Lung (tissue), 12 donors: Measurements from ENCODE around the gene PIGP. TPM values are rescaled to one million over a fixed set of nuclear protein-coding genes. Genes with fewer than 3 reads are reported as not detected.
A peak's percentile ranks its signal among the peaks of the same experiment; 100 is the strongest.

Experiments used
- ATAC-seq: fragments of 200-7000 bp; cut with Tn5 transposase; one replicate; pipeline ENCODE4 v1.9.1; 2020; ENCODE audit warnings: moderate number of reproducible peaks; ENCODE audit not compliant: insufficient read depth, low FRiP score
- DNase-seq, 3 donors: peaks; one replicate each; pipeline ENCODE4 v3.0.0-alpha.2; 2013 to 2017
- H3K27ac ChIP-seq, 2 donors: one replicate each; pipeline ENCODE4 v1.5.1; 2013; ENCODE audit warnings: mild to moderate bottlenecking in 2 of 2, moderate library complexity in 2 of 2, control low read depth in 1 of 2, inconsistent platforms in 1 of 2, low read depth in 1 of 2, low read length in 1 of 2
- H3K27me3 ChIP-seq, 3 donors: one replicate each; pipeline ENCODE4 v1.5.1; 2013; ENCODE audit warnings: low read length in 2 of 3; ENCODE audit not compliant: control insufficient read depth in 3 of 3, insufficient read depth in 3 of 3
- H3K36me3 ChIP-seq, 4 donors: one replicate each; pipeline ENCODE4 v1.5.1; 2013; ENCODE audit warnings: low read length in 4 of 4, mild to moderate bottlenecking in 1 of 4, moderate library complexity in 1 of 4; ENCODE audit not compliant: control insufficient read depth in 4 of 4, insufficient read depth in 4 of 4
- H3K4me1 ChIP-seq, 5 donors: one replicate each; pipeline ENCODE4 v1.5.1; 2013; ENCODE audit warnings: low read length in 5 of 5, mild to moderate bottlenecking in 2 of 5, moderate library complexity in 1 of 5; ENCODE audit not compliant: control insufficient read depth in 5 of 5, insufficient read depth in 5 of 5
- H3K4me3 ChIP-seq: one replicate; pipeline ENCODE4 v1.5.1; 2013; ENCODE audit warnings: mild to moderate bottlenecking, control low read depth, moderate library complexity
- H3K9ac ChIP-seq, 2 donors: one replicate each; pipeline ENCODE4 v1.5.1; 2013; ENCODE audit warnings: low read length in 2 of 2, control low read depth in 1 of 2; ENCODE audit not compliant: insufficient read depth in 1 of 2
- H3K9me3 ChIP-seq, 4 donors: one replicate each; pipeline ENCODE4 v1.5.1; 2013; ENCODE audit warnings: low read length in 3 of 4, mild to moderate bottlenecking in 1 of 4, moderate library complexity in 1 of 4; ENCODE audit not compliant: control insufficient read depth in 4 of 4, insufficient read depth in 3 of 4
- WGBS, 2 donors: extraction: QIAGEN DNeasy Blood & Tissue Kit; methylation state at CpG; one replicate each; pipeline ENCODE4 v1.1.7; 2013; 5-methylcytosine and 5-hydroxymethylcytosine counted together
- polyA plus RNA-seq, 2 donors: library from polyadenylated mRNA; stranded (reverse); fragments of 200-250 nt; gene quantifications; one replicate each; pipeline ENCODE4 v1.2.1, GENCODE V29; 2013
- total RNA-seq, 2 donors: library from RNA; depleted of rRNA in 1 of 2; stranded (reverse); fragments of >200 nt in 1 of 2; gene quantifications; one replicate each; pipeline ENCODE4 v1.2.1, GENCODE V29; 2014 to 2021
- TF ChIP-seq, protein P1 (sequence below): IDR thresholded peaks from 2 replicates; pipeline ENCODE4 v1.5.1; 2012; ENCODE audit warnings: mild to moderate bottlenecking; ENCODE audit errors: control extremely low read depth, extremely low read depth
- donor health status: control.
- donor health status: control.
- donor health status: Bipolar disorder and iron deficiency.
- donor health status: healthy.
- donor health status: DM: yes; HTN: yes; CAD: no.

PIGP gene
- total and polyA plus RNA-seq, 4 donors = 18.6 to 30.6 (median 24.1) TPM

DNA sequence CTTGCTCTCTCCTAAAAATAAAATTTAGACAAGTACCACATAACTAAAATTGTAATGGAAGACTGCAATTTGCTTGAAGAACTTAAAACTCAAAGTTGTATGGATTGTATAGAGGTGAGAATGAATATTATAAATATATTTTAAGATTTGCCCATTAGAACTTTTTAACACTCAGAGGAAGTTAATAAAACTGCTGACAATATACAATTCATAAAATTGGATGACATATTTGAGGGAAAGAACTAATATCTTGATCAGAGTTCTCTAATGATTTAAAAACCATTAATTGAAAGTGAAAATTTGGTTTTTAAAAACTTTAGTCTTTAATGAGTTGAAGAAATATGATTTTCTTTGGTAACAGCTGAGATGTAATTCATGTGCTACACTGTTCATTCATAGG lies 21.1 kb upstream of the PIGP start:
- no peaks in the 10 kb centered on the region for H3K27me3 ChIP-seq
- TF ChIP-seq, protein P1, sequence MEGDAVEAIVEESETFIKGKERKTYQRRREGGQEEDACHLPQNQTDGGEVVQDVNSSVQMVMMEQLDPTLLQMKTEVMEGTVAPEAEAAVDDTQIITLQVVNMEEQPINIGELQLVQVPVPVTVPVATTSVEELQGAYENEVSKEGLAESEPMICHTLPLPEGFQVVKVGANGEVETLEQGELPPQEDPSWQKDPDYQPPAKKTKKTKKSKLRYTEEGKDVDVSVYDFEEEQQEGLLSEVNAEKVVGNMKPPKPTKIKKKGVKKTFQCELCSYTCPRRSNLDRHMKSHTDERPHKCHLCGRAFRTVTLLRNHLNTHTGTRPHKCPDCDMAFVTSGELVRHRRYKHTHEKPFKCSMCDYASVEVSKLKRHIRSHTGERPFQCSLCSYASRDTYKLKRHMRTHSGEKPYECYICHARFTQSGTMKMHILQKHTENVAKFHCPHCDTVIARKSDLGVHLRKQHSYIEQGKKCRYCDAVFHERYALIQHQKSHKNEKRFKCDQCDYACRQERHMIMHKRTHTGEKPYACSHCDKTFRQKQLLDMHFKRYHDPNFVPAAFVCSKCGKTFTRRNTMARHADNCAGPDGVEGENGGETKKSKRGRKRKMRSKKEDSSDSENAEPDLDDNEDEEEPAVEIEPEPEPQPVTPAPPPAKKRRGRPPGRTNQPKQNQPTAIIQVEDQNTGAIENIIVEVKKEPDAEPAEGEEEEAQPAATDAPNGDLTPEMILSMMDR = no peak
- H3K4me3 ChIP-seq = no peak overlapping the region
- H3K9ac ChIP-seq = no peak overlapping the region
- H3K9me3 ChIP-seq = no peaks in the 10 kb centered on the region
- DNase-seq (no peak), ATAC-seq (no peak)
- no peak overlapping the region for H3K27ac ChIP-seq
- no peaks in the 10 kb centered on the region for H3K4me1 ChIP-seq
- peaks cover 7 to 26% (median 15%) of the 10 kb centered on the region in 4 donors for H3K36me3 ChIP-seq

- WGBS, 2 donors = 39 to 53% methylated on average over 5 of the region's 5 CpGs
- no peak for ATAC-seq
- Histone ChIP-seq H3K9ac (no peak overlapping the region), H3K27me3 (no peaks in the 10 kb centered on the region), H3K4me1 (peaks cover 0 to 13% (median 0%) of the 10 kb centered on the region in 5 donors), H3K27ac (no peak overlapping the region), H3K36me3 (peaks cover 0 to 4% (median under 1%) of the 10 kb centered on the region in 4 donors), H3K4me3 (no peak overlapping the region), H3K9me3 (no peaks in the 10 kb centered on the region)
- TF ChIP-seq, protein P1 = no peak
- DNase-seq = peak in 1 of 3 donors; percentile 61
Observed at GRCh38 chr21:37088186-37088735, 15.4 kb upstream of the PIGP start.

DNA sequence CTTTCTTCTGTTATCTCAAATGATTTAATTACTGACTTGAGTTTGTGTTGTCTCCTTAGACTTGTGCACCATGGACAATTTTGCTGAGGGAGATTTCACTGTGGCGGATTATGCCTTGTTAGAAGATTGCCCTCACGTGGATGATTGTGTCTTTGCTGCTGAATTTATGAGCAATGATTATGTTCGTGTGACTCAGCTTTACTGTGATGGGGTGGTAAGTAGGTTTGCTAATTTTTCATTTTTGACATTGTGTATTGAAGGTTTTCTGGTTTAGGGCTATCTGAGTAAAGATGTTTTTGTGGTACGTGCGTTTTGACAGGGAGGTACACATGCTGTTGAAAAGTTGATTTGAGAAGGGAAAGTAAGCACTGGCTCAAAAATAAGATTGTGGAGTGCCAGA lies 14.3 kb upstream of the PIGP start:
- peaks cover 0 to 18% (median 0%) of the 10 kb centered on the region in 5 donors for H3K4me1 ChIP-seq
- ATAC-seq (no peak), DNase-seq (peak in 2 of 3 donors; percentile 51 to 57)
- no peak overlapping the region for H3K4me3 ChIP-seq
- H3K36me3 ChIP-seq = peaks cover 0 to 4% (median under 1%) of the 10 kb centered on the region in 4 donors
- no peaks in the 10 kb centered on the region for H3K9me3 ChIP-seq
- no peak overlapping the region for H3K9ac ChIP-seq
- no peaks in the 10 kb centered on the region for H3K27me3 ChIP-seq
- no peak overlapping the region for H3K27ac ChIP-seq
- TF ChIP-seq, protein P1 = no peak
- 60 to 68% methylated on average over 5 of the region's 5 CpGs for WGBS, 2 donors

GRCh38 chr21:37085726-37086125 lies 12.9 kb upstream of the PIGP start:
- Histone ChIP-seq H3K27ac (no peak overlapping the region), H3K9ac (no peak overlapping the region), H3K9me3 (no peaks in the 10 kb centered on the region), H3K36me3 (peaks cover 0 to 1% (median 0%) of the 10 kb centered on the region in 4 donors), H3K4me1 (peaks cover 0 to 18% (median 0%) of the 10 kb centered on the region in 5 donors), H3K27me3 (no peaks in the 10 kb centered on the region), H3K4me3 (no peak overlapping the region)
- DNase-seq (no peak), ATAC-seq (no peak)
- TF ChIP-seq, protein P1 = no peak
- WGBS, 2 donors = 88% methylated on average over 3 of the region's 3 CpGs
